ENCODE results near the gene UBTD1. TPM values are rescaled to one million over a fixed set of nuclear protein-coding genes. Genes with fewer than 3 reads are reported as not detected.

UBTD1 gene
- total RNA-seq, 2 donors from 2014 or later = 10.0 to 93.8 TPM

DNA sequence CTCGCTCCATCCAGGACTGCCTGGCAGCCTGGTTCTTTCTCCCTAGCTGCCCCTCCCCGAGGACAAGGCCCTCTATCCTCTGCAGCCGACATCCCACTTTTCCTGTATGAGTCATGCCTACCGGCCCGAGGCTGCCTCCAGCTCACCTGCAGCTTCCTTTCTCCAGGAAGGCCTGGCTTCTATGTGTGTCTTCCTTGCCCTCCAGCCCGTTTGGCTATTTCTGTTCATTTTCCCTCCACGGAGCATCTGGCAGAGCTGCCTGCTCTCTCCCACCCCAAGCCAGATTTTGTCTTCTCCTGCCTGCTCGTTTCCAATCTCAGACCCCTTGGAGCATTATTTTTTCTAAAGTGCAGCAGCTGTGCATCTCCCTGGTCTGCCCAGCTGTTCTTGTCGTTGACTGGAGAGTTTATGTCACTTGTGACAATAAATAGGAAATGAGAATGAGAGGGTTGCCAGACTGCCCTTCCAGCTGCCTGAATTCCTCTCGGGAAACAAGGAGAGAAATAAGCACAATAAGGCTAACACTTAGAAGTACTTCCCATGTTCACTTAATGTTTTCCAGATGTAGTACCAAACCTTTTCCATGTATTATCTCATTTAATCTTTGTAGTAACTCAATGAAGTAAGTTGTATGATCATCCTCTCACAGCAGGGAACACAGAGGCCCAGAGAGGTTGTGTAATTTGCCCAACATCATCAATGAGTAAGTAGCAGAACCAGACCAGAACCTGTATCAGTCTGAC lies 19.7 kb downstream of the UBTD1 start:
- Histone ChIP-seq H3K27me3 (replicated peaks; ENCODE audit: insufficient read depth) (no peaks in the 10 kb centered on the region), H3K36me3 (no peaks in the 10 kb centered on the region), H3K4me1 (replicated peaks) (no peaks in the 10 kb centered on the region), H3K9me3 (no peaks in the 10 kb centered on the region), H3K4me3 (no peak overlapping the region), H3K27ac (no peak overlapping the region)
- no peak for DNase-seq (ENCODE audit: low spot score)
- WGBS = 37% methylated on average over 10 of the region's 10 CpGs
- no peak for TF ChIP-seq POLR2AphosphoS5 (IDR thresholded peaks at IDR 0.05)
- no peak for TF ChIP-seq POLR2A (IDR thresholded peaks at IDR 0.05)
- TF ChIP-seq, protein P1, sequence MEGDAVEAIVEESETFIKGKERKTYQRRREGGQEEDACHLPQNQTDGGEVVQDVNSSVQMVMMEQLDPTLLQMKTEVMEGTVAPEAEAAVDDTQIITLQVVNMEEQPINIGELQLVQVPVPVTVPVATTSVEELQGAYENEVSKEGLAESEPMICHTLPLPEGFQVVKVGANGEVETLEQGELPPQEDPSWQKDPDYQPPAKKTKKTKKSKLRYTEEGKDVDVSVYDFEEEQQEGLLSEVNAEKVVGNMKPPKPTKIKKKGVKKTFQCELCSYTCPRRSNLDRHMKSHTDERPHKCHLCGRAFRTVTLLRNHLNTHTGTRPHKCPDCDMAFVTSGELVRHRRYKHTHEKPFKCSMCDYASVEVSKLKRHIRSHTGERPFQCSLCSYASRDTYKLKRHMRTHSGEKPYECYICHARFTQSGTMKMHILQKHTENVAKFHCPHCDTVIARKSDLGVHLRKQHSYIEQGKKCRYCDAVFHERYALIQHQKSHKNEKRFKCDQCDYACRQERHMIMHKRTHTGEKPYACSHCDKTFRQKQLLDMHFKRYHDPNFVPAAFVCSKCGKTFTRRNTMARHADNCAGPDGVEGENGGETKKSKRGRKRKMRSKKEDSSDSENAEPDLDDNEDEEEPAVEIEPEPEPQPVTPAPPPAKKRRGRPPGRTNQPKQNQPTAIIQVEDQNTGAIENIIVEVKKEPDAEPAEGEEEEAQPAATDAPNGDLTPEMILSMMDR (IDR thresholded peaks at IDR 0.05) = no peak
- intact Hi-C loops (cut with DNase I) = no loop called here

GRCh38 chr10:97519342-97519741 lies 20.6 kb downstream of the UBTD1 start:
- H3K4me1 ChIP-seq (replicated peaks) = no peaks in the 10 kb centered on the region
- H3K36me3 ChIP-seq = no peaks in the 10 kb centered on the region
- H3K4me3 ChIP-seq = no peak overlapping the region
- intact Hi-C loops (cut with DNase I) = no loop called here
- H3K27me3 ChIP-seq (replicated peaks; ENCODE audit: insufficient read depth) = no peaks in the 10 kb centered on the region
- H3K9me3 ChIP-seq = no peaks in the 10 kb centered on the region
- H3K27ac ChIP-seq = no peak overlapping the region
- WGBS = 86% methylated on average over 2 of the region's 2 CpGs
- TF ChIP-seq, protein P1 (IDR thresholded peaks at IDR 0.05) = no peak
- TF ChIP-seq POLR2A (IDR thresholded peaks at IDR 0.05) (no peak), POLR2AphosphoS5 (IDR thresholded peaks at IDR 0.05) (no peak)
- DNase-seq (ENCODE audit: low spot score) = no peak

DNA sequence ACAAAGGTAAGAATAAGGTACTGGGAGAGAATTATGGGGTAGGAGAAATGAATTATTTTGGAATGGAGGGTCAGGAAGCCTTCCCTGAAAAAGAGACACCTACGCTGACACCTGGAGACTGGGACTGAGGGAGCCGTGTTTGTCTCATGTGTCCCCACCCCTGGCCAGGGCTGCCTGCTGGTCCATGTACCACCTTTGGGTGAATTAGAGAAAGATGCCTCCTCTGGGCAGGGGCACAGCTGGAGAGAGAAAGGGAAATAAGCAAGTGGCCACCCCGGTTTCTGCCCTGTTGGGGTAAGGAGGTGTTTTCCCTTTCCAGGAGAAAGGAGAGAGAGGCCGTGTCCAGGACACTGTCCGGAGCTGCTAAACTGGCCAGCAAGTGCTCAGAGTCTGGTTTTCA lies 21.8 kb downstream of the UBTD1 start:
- no peak for DNase-seq (ENCODE audit: low spot score)
- Histone ChIP-seq H3K4me3 (no peak overlapping the region), H3K36me3 (no peaks in the 10 kb centered on the region), H3K27me3 (replicated peaks; ENCODE audit: insufficient read depth) (no peaks in the 10 kb centered on the region), H3K9me3 (no peaks in the 10 kb centered on the region), H3K27ac (no peak overlapping the region), H3K4me1 (replicated peaks) (no peaks in the 10 kb centered on the region)
- 92% methylated on average over 5 of the region's 5 CpGs for WGBS
- TF ChIP-seq, protein P1 (IDR thresholded peaks at IDR 0.05) = no peak
- TF ChIP-seq POLR2A (IDR thresholded peaks at IDR 0.05) = no peak
- TF ChIP-seq POLR2AphosphoS5 (IDR thresholded peaks at IDR 0.05) = no peak
- intact Hi-C loops (cut with DNase I) = no loop called here

DNA sequence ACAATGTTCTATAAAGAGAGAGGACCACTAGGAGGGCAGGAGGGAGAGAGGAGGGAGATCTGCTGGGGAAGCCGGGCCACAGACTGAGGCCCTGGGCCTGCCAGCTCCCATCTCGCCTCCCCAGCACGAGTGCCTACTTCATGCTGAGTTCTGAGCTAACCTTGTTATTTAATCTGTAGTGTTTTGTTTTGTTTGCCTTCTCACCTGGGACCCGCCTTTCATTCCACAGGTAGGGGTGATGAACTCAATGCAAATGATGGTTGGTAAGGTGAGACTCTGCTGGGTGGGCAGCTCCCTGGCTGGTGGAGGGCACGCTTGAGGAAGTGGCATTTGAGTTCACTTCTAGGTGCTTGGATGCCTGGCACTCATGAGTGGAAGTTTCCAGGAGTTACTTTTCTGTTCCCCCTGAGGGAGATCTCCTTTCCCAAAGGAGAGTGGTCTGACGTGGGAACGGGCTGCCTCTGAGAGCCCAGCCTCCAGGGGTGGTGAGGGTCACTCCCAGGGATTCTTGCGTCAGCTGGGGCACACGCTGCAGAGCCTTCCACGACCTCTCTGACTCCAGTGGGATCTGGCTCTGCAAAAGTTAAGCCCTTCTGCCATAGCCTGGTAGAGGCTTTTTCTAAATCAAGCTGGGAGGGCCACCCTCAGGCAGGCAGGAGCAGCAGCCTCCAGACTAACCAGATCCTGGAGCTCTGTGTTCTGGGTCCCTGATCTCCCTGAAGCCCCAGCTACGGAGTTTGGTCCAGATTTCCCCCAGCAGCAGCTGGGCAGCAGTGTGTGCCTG lies 22.4 kb downstream of the UBTD1 start:
- no peaks in the 10 kb centered on the region for H3K4me1 ChIP-seq (replicated peaks)
- H3K27ac ChIP-seq = no peak overlapping the region
- TF ChIP-seq, protein P1 (IDR thresholded peaks at IDR 0.05) = no peak
- H3K27me3 ChIP-seq (replicated peaks; ENCODE audit: insufficient read depth) = no peaks in the 10 kb centered on the region
- DNase-seq (ENCODE audit: low spot score) = no peak
- no peaks in the 10 kb centered on the region for H3K36me3 ChIP-seq
- no peak overlapping the region for H3K4me3 ChIP-seq
- whole genome bisulfite sequencing = 75% methylated on average over 11 of the region's 11 CpGs
- H3K9me3 ChIP-seq = no peaks in the 10 kb centered on the region
- intact Hi-C loops (cut with DNase I) = no loop called here
